Measurements from ENCODE around the gene HOXB9.
A peak's percentile ranks its signal among the peaks of the same experiment; 100 is the strongest.

Gene HOXB9

DNA sequence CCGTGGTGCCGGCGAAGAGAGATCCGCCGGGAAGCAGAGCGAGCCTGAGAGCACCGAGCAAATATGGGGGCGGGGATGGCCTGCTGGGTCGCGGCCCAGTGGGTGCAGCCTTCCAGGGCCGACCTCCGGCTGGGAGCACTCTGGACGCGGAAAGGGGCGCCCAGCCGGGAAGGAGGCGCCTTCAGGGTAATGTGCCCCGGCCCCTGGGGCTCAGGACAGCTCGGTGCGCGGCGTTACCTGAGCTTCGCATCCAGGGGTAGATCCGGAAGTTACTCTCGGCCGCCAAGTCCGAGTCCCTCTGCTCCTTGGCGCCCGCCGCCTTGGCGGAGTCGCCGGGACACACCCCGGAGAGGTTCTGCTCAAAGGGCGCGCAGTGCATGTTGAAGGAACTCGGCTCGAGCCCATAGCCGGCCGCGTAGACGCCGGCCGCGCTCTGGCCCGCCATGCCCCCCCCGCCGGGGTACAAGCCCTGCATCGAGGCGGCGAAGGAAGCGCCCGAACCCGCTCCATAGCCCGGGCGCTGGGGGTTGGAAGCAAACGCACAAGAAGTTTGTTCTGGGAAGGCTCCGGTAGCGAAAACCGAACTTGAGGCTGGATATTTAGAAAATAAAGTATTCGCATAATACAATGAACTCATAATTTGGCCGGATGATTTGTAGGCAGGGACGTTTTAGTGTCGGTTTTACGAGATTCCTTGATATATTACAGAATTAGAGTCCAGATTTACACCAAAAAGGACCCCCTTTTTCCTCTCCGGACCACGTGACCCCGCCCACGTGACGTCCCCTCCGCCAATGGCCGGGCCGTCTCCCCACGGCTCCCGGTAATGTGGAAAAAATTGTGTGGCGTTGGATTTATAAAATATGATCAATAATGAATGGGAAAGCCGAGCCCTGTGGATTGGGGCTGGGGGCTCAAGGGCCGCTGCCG lies 15.6 kb downstream of the HOXB9 start, which contains the start of gene HOXB7:
TSS of gene HOXB7 (minus strand) at position 736 of the 930 bp plus-strand sequence. CDS start at position 637, 99 bp downstream.
- WGBS = under 1% methylated on average over 67 of the region's 79 CpGs

DNA sequence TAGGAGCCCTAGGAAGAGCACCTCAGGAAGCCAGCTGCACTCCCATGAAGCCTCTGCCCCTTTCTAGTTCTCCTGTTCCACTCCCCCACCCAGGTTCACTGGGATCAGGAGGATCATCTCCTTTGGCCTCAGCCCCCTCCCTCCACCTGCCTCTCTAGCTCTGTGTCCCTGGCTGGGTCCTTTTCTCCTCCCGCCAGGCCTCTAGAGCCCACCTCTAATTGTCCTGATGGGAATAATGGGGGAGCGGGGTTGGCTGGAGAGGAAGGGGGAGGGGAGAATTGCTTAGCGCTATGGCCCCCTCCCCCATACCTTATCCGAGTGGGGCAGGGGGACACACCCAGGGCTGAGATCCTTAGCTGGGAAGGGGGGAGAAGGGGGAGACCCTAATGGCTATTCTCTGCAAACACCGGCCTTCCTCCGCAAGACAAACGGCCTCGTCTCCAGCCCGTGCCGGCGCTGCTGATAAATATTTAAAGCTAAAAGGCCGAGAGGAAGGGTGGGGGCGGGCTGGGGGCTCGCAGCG lies 16.3 kb downstream of the HOXB9 start:
- Histone ChIP-seq H4K8ac (ENCODE audit: low read length) (peak overlapping the region; percentile 96), H2BK15ac (ENCODE audit: low read depth, poor library complexity, severe bottlenecking) (peak overlapping the region; percentile 94), H3K4me1 (ENCODE audit: control insufficient read depth, insufficient read depth, low read depth, low read length) (peaks cover 25% of the 10 kb centered on the region), H3K4me2 (ENCODE audit: low read length, poor library complexity, severe bottlenecking) (peak overlapping the region; percentile 97), H4K91ac (ENCODE audit: low read length) (peak overlapping the region; percentile 96), H3K27ac (ENCODE audit: low read length, poor library complexity, severe bottlenecking) (peak overlapping the region; percentile 64), H2BK12ac (ENCODE audit: low read length in 2 of 2) (peak overlapping the region; percentile 85 to 91), H3K23ac (ENCODE audit: low read length in 2 of 2) (peak overlapping the region; percentile 16 to 84), H3K9ac (ENCODE audit: low read length) (peak overlapping the region; percentile 98), H3K18ac (ENCODE audit: low read depth in 1 of 2, low read length in 2 of 2) (peak overlapping the region; percentile 99), H2BK5ac (ENCODE audit: low read depth, low read length, poor library complexity, severe bottlenecking) (peak overlapping the region; percentile 53), H3K9me3 (ENCODE audit: control insufficient read depth, low read length) (no peaks in the 10 kb centered on the region), H2BK120ac (ENCODE audit: low read depth, low read length) (peak overlapping the region; percentile 99), H3K79me1 (replicated peaks; ENCODE audit: low read length, poor library complexity, severe bottlenecking) (peaks cover 14% of the 10 kb centered on the region), H3K27me3 (ENCODE audit: control insufficient read depth in 1 of 2, insufficient read depth in 1 of 2, low read length in 2 of 2) (peaks cover 1 to 9% of the 10 kb centered on the region in 2 experiments), H2AFZ (ENCODE audit: low read depth, low read length) (no peak overlapping the region), H2AK5ac (ENCODE audit: low read length, severe bottlenecking) (peak overlapping the region; percentile 76), H3K4me3 (ENCODE audit: insufficient read depth in 1 of 2, low read depth in 1 of 2, low read length in 2 of 2) (peak overlapping the region; percentile 67 to 87), H3K4ac (ENCODE audit: low read depth in 1 of 2, low read length in 2 of 2) (peak overlapping the region; percentile 97 to 99), H3K36me3 (ENCODE audit: control insufficient read depth in 1 of 2, insufficient read depth in 2 of 2, low read depth in 1 of 2, low read length in 2 of 2) (peaks cover 5 to 13% of the 10 kb centered on the region in 2 experiments), H3K14ac (ENCODE audit: low read length in 2 of 2) (peak overlapping the region; percentile 50 to 88)
- under 1% methylated on average over 11 of the region's 15 CpGs for WGBS
- DNase-seq = no peak

More for the DNA sequence above, 15.6 kb downstream of the HOXB9 start, which contains the start of gene HOXB7:
- peak within 1 kb of the TSS; percentile 97 for H3K4me2 ChIP-seq (ENCODE audit: low read length, poor library complexity, severe bottlenecking)
- peaks cover 5 to 13% of the 10 kb centered on the region in 2 experiments for H3K36me3 ChIP-seq (ENCODE audit: control insufficient read depth in 1 of 2, insufficient read depth in 2 of 2, low read depth in 1 of 2, low read length in 2 of 2)
- peak within 1 kb of the TSS; percentile 76 for H2AK5ac ChIP-seq (ENCODE audit: low read length, severe bottlenecking)
- no peak within 1 kb of the TSS for H2AFZ ChIP-seq (ENCODE audit: low read depth, low read length)
- peaks cover 14% of the 10 kb centered on the region for H3K79me1 ChIP-seq (replicated peaks; ENCODE audit: low read length, poor library complexity, severe bottlenecking)
- peak within 1 kb of the TSS; percentile 99 for H3K18ac ChIP-seq (ENCODE audit: low read depth in 1 of 2, low read length in 2 of 2)
- peaks cover 25% of the 10 kb centered on the region for H3K4me1 ChIP-seq (ENCODE audit: control insufficient read depth, insufficient read depth, low read depth, low read length)
- peaks cover 8 to 16% of the 10 kb centered on the region in 2 experiments for H3K27me3 ChIP-seq (ENCODE audit: control insufficient read depth in 1 of 2, insufficient read depth in 1 of 2, low read length in 2 of 2)
- peak within 1 kb of the TSS; percentile 98 for H3K9ac ChIP-seq (ENCODE audit: low read length)
- H3K14ac ChIP-seq (ENCODE audit: low read length in 2 of 2) = peak within 1 kb of the TSS; percentile 50 to 93
- H4K8ac ChIP-seq (ENCODE audit: low read length) = peak within 1 kb of the TSS; percentile 96
- peak within 1 kb of the TSS; percentile 100 for H4K91ac ChIP-seq (ENCODE audit: low read length)
- DNase-seq = peak; percentile 82
- H3K23ac ChIP-seq (ENCODE audit: low read length in 2 of 2) = peak within 1 kb of the TSS; percentile 86 to 97
- peak within 1 kb of the TSS; percentile 99 for H2BK120ac ChIP-seq (ENCODE audit: low read depth, low read length)
- H3K9me3 ChIP-seq (ENCODE audit: control insufficient read depth, low read length) = no peaks in the 10 kb centered on the region
- H3K4me3 ChIP-seq (ENCODE audit: insufficient read depth in 1 of 2, low read depth in 1 of 2, low read length in 2 of 2) = peak within 1 kb of the TSS; percentile 67 to 87
- H2BK15ac ChIP-seq (ENCODE audit: low read depth, poor library complexity, severe bottlenecking) = peak within 1 kb of the TSS; percentile 87
- H3K27ac ChIP-seq (ENCODE audit: low read length, poor library complexity, severe bottlenecking) = peak within 1 kb of the TSS; percentile 64
- peak within 1 kb of the TSS; percentile 85 to 94 for H2BK12ac ChIP-seq (ENCODE audit: low read length in 2 of 2)
- H3K4ac ChIP-seq (ENCODE audit: low read depth in 1 of 2, low read length in 2 of 2) = peak within 1 kb of the TSS; percentile 97 to 99
- peak within 1 kb of the TSS; percentile 98 for H2BK5ac ChIP-seq (ENCODE audit: low read depth, low read length, poor library complexity, severe bottlenecking)

DNA sequence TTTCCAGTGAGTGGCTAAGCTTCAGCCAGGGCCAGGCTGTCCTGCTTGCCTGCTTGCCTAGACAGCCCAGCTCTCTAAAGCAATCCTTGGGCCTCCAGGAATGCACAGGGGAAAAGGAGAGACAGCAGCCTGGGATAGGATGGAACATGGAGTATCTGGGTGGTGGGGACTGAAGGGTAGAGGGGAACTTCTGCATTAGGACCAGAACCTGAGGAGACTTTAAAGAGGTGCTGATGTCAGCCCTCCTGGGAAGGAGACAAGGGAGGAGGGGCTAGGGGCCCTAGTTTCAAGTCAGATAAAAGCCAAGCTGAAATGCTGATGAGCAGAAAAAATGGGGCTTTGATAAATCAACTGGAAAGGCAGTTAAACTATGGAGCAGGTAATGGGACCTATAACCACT lies 17.1 kb downstream of the HOXB9 start:
- Histone ChIP-seq H3K9me3 (ENCODE audit: control insufficient read depth, low read length) (no peaks in the 10 kb centered on the region), H4K91ac (ENCODE audit: low read length) (peak overlapping the region; percentile 88), H2BK5ac (ENCODE audit: low read depth, low read length, poor library complexity, severe bottlenecking) (no peak overlapping the region), H2AFZ (ENCODE audit: low read depth, low read length) (no peak overlapping the region), H2BK12ac (ENCODE audit: low read length in 2 of 2) (peak overlapping the region; percentile 85 to 91), H3K23ac (ENCODE audit: low read length in 2 of 2) (peak overlapping the region in 1 of 2 experiments; percentile 78), H3K14ac (ENCODE audit: low read length in 2 of 2) (peak overlapping the region in 1 of 2 experiments; percentile 48), H3K27ac (ENCODE audit: low read length, poor library complexity, severe bottlenecking) (peak overlapping the region; percentile 9), H2BK15ac (ENCODE audit: low read depth, poor library complexity, severe bottlenecking) (peak overlapping the region; percentile 94), H2BK120ac (ENCODE audit: low read depth, low read length) (peak overlapping the region; percentile 99), H3K36me3 (ENCODE audit: control insufficient read depth in 1 of 2, insufficient read depth in 2 of 2, low read depth in 1 of 2, low read length in 2 of 2) (peaks cover 5 to 13% of the 10 kb centered on the region in 2 experiments), H3K27me3 (ENCODE audit: control insufficient read depth in 1 of 2, insufficient read depth in 1 of 2, low read length in 2 of 2) (peaks cover 0 to 7% of the 10 kb centered on the region in 2 experiments), H4K8ac (ENCODE audit: low read length) (peak overlapping the region; percentile 78), H3K4me2 (ENCODE audit: low read length, poor library complexity, severe bottlenecking) (peak overlapping the region; percentile 97), H3K18ac (ENCODE audit: low read depth in 1 of 2, low read length in 2 of 2) (peak overlapping the region; percentile 60 to 90), H3K4ac (ENCODE audit: low read depth in 1 of 2, low read length in 2 of 2) (peak overlapping the region; percentile 93 to 99), H3K79me1 (replicated peaks; ENCODE audit: low read length, poor library complexity, severe bottlenecking) (peaks cover 14% of the 10 kb centered on the region), H2AK5ac (ENCODE audit: low read length, severe bottlenecking) (peak overlapping the region; percentile 3), H3K9ac (ENCODE audit: low read length) (peak overlapping the region; percentile 98), H3K4me1 (ENCODE audit: control insufficient read depth, insufficient read depth, low read depth, low read length) (peaks cover 21% of the 10 kb centered on the region), H3K4me3 (ENCODE audit: insufficient read depth in 1 of 2, low read depth in 1 of 2, low read length in 2 of 2) (peak overlapping the region in 1 of 2 experiments; percentile 87)
- peak; percentile 83 for DNase-seq

DNA sequence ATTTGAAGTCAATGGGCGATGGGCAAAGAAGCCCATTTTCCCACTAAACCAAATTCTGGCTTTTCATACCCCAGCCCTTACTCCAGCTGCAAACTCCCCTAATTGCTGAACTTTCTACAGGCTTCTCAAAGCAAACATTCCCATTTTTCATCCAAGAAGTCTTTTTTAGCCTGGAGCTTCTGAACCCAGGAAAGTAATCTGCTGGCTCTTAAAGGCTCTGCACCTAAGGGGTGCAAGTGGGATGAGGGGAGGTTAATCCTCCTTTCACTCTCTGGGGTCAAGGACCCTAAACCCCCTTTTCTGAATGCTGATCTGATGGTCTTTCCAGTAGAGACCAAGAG lies 17.7 kb downstream of the HOXB9 start:
- DNase-seq = peak; percentile 58
- Histone ChIP-seq H3K18ac (ENCODE audit: low read depth in 1 of 2, low read length in 2 of 2) (peak overlapping the region; percentile 60 to 90), H2AFZ (ENCODE audit: low read depth, low read length) (no peak overlapping the region), H4K91ac (ENCODE audit: low read length) (peak overlapping the region; percentile 84), H4K8ac (ENCODE audit: low read length) (peak overlapping the region; percentile 78), H3K4me3 (ENCODE audit: insufficient read depth in 1 of 2, low read depth in 1 of 2, low read length in 2 of 2) (peak overlapping the region in 1 of 2 experiments; percentile 87), H2BK5ac (ENCODE audit: low read depth, low read length, poor library complexity, severe bottlenecking) (no peak overlapping the region), H3K9me3 (ENCODE audit: control insufficient read depth, low read length) (no peaks in the 10 kb centered on the region), H3K4me2 (ENCODE audit: low read length, poor library complexity, severe bottlenecking) (no peak overlapping the region), H2BK15ac (ENCODE audit: low read depth, poor library complexity, severe bottlenecking) (no peak overlapping the region), H3K79me1 (replicated peaks; ENCODE audit: low read length, poor library complexity, severe bottlenecking) (peaks cover 14% of the 10 kb centered on the region), H3K4me1 (ENCODE audit: control insufficient read depth, insufficient read depth, low read depth, low read length) (peaks cover 21% of the 10 kb centered on the region), H3K9ac (ENCODE audit: low read length) (peak overlapping the region; percentile 98), H2BK120ac (ENCODE audit: low read depth, low read length) (peak overlapping the region; percentile 99), H3K27me3 (ENCODE audit: control insufficient read depth in 1 of 2, insufficient read depth in 1 of 2, low read length in 2 of 2) (peaks cover 0 to 7% of the 10 kb centered on the region in 2 experiments), H3K4ac (ENCODE audit: low read depth in 1 of 2, low read length in 2 of 2) (peak overlapping the region; percentile 29 to 93), H2AK5ac (ENCODE audit: low read length, severe bottlenecking) (no peak overlapping the region), H3K14ac (ENCODE audit: low read length in 2 of 2) (no peak overlapping the region), H3K27ac (ENCODE audit: low read length, poor library complexity, severe bottlenecking) (no peak overlapping the region), H3K23ac (ENCODE audit: low read length in 2 of 2) (no peak overlapping the region), H3K36me3 (ENCODE audit: control insufficient read depth in 1 of 2, insufficient read depth in 2 of 2, low read depth in 1 of 2, low read length in 2 of 2) (peaks cover 5 to 13% of the 10 kb centered on the region in 2 experiments), H2BK12ac (ENCODE audit: low read length in 2 of 2) (peak overlapping the region; percentile 45 to 75)
- WGBS = 55% methylated on average over 1 of the region's 1 CpG

Data from mesenchymal stem cell (in vitro differentiated cells and primary cell).